ENCODE measurements around the gene IL20.

IL20 gene

DNA sequence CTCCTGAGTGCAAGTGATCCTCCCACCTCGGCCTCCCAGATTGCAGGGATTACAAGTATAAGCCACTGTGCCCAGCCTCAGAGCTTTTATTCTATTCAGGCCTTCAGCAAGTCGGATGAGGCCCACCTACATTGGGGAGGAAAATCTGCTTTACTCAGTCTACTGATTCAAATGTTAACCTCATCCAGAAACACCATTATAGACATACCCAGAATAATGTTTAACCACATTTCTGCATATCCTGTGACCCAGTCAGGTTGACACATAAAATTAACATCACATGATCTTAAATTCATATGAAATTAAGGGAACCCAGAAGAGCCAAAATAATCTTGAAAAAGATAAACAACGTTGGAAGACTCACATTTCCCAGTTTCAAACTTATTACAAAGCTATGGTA, 14.9 kb downstream of the IL20 start:
- no peak for DNase-seq (ENCODE audit: low spot score)

DNA sequence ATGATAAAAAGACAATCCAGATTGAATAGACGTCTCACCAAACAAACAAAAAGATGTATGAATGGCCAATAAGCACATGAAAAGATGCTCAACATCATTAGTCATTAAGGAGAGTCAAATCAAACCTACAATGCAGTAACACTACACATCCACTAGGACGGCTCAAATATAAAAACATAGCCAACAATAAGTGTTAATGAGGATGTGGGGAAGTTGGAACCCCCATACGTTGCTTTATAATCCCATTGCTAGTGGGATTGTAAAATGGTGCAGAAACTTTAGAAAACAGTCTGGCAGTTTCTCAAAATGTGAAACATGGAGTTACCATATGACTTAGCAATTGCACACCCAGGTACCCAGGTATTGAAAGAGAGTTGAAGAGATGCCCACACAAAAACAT, 17.1 kb downstream of the IL20 start:
- no peak for DNase-seq (ENCODE audit: low spot score)

DNA sequence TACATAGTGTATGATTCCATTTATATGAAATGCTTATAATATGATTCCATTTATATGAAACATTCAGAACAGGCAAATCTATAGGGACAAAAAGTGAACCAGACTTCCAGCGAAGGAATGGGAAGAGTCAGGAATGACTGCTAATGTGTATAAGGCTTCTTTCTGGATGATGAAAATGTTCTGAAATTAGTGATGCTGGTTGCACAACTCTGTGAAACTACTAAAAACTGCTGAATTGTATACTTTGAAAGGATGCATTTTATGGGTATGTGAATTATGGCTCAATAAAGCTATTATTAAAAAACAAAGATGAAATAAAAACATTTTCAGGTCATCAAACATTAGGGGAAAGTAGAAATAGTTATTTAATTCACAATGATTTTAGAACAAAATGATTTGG, 17.7 kb downstream of the IL20 start:
- no peak for DNase-seq (ENCODE audit: low spot score)

DNA sequence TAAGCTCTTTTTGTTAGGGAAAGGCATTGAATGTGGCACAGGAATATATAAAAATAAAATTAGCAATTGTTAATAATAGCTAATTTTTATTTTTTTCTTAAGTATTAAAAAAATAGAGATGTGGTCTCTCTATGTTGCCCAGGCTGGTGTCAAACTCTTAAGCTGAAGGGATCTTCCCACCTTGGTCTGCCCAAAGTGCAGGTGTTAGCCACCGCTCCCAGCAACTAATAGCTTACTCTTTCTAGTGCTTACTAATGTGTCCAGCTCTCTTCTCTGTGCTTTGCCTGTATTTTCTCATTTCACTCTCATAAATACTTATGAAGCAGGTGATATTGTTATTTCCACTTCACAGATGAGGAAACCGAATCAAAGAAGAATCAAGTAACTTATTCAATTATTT, 18.5 kb downstream of the IL20 start:
- no peak for DNase-seq (ENCODE audit: low spot score)

DNA sequence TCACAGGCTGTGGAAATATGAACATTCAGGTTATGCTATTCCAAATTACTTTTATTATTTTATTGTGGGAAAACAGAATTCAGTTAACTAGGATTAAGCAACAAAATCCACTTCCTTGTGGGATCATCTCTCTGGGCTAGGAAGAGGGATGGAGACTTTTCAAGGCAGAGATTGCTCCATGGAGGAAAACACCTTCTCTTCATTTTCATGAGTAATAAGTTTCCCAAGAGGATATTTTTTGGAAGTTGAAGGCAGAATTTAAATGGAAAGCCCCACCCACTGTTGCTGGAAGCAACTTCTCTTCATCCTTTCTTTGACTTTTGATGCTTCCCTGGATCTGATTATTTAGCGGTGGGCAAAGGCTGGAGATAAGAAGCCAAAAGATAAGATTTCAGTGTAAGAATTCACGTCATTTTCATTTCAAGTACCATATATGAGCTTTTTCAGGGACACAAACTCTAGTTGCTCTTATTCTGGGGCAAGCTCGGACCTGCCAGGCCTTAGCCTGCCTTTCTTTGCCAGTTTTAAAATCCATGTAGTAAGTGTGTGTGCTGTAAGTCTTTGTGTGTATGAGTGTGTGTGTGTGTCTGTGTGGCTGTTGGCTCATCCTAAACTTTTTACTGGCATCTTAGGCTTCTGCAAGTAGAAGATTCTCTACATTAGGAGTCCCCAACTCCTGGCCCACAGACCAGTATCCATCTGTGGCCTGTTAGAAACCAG, 20.1 kb downstream of the IL20 start:
- DNase-seq (ENCODE audit: low spot score), result no peak

DNA sequence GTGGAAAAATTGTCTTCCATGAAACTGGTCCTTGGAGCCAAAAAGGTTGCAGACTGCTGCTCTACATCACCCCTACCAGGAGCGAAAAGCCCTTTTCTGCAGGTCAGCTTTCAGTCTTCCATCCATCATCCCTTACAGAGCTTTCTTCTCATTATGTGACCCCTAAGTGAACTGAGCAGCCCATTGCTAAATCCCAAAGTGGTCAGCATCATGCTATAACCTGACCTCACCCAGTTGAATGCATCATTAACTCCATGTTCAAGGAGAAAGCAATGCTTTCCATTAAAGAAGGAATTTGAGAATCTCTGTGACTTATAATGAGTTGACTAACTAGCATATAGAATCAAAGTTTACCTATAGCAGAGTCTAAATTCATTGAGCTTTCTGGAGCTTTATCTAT, 21.4 kb downstream of the IL20 start:
- no peak for DNase-seq (ENCODE audit: low spot score)

DNA sequence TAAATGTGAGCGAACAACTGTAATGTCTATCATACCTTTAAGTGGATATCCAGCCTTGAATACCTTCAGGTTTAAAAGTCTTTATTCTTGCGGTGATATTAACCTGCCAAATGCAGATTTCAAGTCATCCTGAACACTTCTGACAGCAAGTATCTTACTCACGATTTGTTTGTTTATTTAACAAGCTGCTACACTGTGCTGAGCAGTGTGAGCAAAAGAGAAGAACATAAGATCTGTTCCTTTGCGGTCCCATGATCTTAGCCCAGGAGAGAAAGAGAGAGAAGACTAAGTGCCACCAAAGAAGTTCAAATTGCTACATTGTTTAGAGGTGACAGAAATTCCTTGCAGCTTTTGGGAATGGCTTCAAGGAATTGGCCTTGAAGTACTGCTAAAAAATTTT, 22.3 kb downstream of the IL20 start:
- DNase-seq (ENCODE audit: low spot score), result no peak

DNA sequence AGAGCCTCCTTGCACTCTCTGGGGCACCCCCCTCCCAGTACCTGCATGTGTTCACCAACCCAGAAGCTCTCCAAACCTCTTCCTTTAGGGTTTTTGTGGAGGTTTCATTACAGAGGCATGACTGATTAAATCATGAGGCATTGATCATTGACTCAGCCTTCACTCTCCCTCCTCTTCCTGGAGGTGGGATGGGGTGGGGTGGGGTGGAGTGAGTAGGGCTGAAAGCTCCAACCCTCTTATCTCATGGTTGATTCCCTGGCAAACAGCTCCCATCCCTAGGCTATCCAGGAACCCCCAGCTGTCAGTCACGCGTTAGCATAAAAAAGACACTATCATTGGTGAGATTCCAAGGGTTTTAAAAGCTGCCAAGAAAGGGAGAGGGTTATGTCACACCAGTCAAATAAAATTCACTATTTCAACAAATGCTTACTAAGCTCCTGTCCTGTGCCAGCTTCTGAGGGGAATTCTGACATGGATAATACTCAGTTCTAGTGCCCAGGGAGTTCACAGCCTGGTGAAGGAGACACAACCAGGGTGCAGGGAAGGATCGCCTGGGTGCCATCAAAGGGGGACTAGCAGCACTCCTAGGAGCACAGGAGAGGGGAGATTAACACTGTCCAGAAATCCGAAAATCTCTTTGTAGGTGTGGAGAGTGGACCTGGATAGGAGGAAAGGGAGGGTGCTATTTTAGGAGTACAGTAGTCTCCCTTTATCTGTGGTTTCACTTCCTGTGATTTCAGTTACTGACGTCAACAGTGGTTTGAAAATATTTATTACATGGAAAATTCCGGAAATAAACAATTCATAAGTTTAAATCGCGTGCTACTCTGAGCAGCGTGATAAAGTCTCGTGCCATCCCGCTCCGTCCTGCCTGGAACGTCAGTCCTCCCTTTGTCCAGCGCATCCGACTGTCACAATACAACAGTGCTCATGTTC, 25.0 kb downstream of the IL20 start:
- no peak for DNase-seq (ENCODE audit: low spot score)

DNA sequence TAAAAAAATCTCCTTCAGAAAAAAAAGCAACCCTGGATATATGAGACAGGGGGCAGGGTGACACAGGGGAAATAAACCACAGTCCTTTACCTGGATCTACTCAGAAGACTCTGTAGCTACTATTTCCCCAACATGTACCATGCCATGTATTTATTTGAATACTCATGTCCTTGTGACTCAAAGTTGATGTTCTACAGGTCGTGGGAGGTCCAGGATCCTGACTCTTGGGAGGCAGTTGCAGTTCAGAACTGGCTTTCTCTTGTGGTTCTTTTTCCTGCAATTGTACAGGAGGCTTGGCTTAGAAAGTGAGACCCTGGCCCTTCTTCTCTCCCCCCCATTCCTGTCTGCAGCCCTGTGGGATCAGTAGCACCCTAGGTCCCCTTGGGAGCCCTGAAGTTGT, 26.0 kb downstream of the IL20 start:
- no peak for DNase-seq (ENCODE audit: low spot score)

DNA sequence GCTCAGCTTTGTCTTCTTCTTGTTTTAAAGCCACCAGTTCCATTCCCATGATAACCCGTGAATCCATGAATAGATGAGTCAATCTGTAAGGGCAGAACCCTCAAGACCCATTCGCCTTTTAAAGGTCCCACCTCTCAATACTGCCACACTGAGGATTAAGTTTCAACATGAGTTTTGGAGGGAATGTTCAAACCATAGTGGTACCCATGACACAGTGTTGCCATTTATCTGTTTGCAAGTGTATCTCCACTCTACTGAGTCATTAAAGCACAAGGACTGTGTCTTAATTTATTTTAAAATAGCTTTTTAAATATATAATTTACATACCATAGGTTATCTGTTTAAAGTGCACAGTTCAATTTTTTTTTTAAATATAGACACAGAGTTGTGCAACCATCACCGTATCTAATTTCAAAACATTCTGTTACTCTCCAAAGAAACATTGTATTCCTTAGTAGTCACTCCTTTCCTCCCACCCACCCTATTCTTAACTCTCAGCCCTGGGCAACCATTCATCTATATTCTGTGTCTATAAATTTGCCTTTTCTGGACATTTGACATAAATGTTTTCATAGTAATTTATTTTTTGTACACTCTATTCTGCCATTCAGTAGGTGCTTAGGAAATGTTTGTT, 27.0 kb downstream of the IL20 start:
- no peak for DNase-seq (ENCODE audit: low spot score)

DNA sequence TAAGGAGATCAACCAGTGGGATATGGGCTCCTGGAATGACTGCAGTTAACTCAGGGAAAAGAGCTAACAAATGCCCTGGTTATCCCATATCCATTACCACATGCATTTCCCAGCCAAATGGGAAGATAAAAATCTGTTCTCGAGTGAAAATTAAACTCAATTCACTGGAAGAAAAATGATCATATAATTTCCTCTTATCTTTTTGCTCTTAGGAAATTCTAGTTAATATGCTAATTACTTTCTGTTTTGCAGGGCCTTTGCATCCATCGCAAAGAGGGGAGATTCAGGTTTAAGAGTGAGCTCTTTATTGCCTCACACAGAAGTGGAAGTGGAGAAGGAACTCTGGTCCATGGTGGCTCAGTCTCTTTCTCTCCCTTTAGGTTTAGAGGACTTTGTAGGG, 28.0 kb downstream of the IL20 start:
- no peak for DNase-seq (ENCODE audit: low spot score)

DNA sequence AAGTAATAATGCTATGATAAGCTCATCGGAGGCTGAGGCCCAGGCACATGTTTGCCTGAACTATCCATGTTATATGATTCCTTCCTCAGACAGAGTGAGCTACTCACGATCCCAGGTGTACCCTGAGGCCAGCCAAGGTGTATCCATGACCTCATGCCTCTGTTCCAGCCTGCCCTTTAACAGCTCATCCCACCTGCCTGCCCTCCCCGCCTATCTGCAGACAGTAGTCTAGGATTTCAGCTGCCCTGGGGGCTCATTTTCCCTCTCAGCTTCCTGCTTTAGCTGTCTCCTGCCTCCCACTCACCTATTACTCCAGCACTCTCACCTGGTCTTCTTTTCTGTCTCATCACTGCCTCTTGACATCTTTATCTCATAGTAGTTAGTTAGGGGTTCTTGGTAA, 29.9 kb downstream of the IL20 start:
- DNase-seq (ENCODE audit: low spot score), result no peak

DNA sequence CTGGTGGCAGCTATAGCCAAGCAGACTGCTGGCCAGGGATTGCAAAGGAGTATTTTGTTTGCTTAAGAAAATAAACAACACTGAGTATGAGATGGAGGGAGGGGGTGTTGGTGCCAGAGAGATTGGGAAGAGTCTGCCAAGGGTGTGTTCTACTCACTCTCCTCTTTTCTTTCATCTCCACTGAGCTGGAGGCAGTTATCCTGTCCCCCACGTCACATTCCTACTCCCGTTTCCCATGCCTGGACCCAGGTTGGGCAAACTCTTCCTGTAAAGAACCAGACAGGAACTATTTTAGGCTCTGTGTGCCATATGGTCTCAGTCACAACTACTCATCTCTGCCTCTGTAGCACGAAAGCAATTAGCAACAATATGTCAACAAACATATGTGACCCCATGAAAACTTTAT, 30.4 kb downstream of the IL20 start:
- no peak for DNase-seq (ENCODE audit: low spot score)

DNA sequence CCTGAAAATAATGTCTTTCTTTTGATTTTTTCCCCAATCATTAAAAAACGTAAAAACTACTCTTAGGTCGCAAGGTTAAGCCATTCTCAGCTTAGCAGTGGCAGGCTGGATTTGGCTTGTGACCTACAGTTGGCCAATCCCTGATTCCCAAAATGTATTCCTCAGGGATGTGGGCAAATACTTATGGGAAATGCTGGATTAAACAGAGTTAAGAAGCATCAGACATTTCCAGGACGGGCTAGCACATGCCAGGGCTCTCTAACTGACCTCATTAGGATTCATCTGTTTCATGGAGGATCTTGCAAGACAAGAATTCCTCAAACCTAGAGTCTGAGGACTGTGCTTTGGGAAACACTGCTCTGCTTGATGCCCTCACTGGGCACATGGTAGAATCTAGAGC, 30.8 kb downstream of the IL20 start:
- no peak for DNase-seq (ENCODE audit: low spot score)

DNA sequence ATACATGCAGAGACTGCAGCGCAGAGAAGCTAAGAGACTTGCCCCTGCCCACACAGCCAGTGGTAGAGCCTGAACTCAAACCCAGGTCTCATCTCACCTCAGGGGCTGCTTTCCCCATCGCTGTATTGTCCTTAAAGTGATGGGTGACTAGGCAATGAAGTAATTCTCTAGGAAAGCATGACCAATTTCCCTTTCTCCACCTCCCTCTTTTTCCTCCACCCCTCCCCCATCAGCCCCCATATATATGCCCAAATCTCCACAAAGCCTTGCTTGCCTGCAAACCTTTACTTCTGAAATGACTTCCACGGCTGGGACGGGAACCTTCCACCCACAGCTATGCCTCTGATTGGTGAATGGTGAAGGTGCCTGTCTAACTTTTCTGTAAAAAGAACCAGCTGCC, 31.8 kb downstream of the IL20 start, which contains the start of gene IL24:
Gene IL24 (plus strand): TSS at position 269 of the 400 bp plus-strand sequence. CDS start 390 bp downstream, outside the sequence.
- DNase-seq (ENCODE audit: low spot score), result no peak

DNA sequence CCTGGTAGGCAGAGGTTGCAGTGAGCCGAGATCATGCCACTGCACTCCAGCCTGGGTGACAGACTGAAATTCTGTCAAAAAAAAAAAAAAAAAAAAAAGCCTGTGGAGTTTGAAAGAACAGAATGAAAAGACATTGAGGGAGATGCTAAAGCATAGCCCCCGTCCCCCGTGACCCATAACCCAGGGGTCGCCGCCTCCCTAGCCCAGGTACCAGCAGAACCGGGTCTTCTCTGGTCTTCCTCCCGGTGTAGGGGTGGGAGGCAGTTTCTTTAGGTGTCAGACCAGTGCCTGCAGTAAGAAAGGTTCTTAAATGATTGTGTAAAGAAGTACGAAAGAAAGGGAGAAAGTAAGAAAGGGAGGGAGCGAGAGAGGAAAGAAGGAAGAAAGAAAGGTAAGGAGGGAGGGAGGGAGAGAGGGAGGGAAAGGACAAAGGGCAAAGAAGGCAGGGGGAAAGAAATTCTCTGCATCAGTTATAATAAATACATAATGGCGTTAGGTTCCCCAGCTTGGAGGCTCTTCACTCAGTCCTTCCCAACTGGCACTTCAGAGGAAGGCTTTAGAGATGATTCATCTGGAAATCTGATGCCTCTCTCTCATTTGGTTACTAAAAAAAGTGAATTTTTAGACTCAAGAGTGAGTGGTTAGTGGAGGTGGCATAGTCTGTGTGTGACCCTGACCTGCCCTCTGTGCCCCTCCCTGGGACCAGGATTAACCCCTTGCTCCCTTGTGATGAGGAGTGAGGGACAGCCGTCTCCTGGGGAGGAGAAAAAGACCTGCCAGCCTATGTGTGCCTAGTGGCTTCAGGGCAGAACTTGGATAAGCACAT, 32.9 kb downstream of the IL20 start:
- no peak for DNase-seq (ENCODE audit: low spot score)

DNA sequence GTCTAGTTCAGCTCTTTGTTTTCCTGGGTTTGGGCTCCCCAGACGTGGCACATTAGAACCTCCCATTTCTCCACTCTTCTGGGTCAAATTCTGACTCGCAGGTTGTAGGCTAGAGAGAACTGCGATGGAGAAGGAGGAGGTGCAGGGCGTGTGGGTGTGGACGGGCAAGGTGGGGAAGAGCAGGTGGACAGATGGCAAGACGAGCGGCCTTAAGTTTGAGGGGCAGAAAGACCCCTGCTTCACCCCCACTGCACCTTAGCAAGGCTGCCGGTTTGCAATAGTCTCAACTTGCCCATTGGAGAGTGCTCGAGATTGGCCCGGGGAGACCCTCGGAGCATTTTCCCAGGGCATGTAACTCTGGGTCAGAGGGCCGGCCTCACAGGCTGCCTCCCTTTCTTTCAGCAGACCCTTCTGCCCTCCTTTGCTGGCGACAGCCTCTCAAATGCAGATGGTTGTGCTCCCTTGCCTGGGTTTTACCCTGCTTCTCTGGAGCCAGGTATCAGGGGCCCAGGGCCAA, 33.5 kb downstream of the IL20 start:
- DNase-seq (ENCODE audit: low spot score), result no peak

DNA sequence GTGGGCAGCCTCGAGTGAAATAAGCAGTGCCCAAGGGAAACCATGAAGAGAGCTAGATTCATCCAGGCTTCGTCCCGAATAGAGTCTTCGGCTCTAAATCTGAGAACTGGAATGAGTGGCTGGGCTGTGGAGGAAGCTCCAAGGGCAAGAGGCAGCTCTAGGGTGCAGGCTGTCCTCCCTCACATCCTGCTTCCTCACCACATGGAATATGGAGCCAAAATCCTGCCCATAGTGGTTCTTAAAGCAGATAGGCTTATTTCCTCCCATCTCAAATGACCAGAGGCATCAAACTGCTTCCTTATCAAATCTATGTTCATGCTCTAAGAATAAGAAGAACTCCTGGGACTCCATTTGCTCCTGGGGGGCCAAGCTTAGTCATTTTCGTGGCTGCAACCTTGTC, 34.3 kb downstream of the IL20 start:
- no peak for DNase-seq (ENCODE audit: low spot score)

DNA sequence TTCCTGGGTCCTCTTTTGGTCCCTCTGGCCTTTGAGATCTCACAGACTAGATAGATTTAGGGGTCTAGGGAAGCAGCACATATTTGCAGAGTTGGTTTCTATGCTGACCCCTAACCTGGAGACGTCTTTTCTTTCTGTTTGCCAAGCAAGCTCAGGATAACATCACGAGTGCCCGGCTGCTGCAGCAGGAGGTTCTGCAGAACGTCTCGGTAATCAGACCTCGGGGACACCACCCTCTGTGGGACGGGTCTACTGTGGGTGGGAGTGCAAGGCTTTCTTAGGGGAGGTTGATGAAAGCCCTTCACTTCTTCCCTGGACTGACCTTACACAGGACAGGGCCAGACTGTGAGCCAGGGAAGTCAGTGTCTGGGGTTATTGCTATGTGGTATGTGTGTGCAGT, 34.7 kb downstream of the IL20 start:
- DNase-seq (ENCODE audit: low spot score), result no peak

DNA sequence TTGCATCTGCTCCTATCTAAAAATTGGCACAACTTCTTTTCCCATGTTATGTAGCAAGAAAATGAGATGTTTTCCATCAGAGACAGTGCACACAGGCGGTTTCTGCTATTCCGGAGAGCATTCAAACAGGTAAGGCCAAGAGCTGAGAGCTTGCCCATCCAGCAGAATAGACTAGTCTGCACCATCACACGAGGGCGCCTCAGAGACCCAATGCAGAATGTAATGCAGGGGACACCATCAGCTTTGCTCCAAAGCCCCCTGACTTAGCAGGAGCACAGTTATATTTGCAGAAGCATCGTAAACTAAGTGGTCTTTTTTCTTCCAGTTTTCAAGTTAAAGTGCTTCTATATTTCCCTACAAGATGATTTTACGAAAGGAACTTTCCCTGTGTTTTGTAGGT, 36.5 kb downstream of the IL20 start:
- no peak for DNase-seq (ENCODE audit: low spot score)

DNA sequence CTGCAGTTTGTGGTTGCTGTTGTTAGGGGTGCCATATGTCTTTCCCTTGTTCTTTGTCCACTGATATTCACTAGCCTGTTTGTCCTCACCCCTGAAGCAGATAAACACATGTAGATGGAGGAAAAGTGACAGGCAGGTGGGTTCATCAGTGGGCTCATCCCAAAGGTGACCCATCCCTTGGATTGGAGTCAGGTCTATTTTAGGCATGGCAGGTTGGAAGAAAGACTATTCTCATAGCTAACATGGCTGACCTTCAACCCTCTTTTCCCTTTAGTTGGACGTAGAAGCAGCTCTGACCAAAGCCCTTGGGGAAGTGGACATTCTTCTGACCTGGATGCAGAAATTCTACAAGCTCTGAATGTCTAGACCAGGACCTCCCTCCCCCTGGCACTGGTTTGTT, 37.3 kb downstream of the IL20 start:
- no peak for DNase-seq (ENCODE audit: low spot score)

DNA sequence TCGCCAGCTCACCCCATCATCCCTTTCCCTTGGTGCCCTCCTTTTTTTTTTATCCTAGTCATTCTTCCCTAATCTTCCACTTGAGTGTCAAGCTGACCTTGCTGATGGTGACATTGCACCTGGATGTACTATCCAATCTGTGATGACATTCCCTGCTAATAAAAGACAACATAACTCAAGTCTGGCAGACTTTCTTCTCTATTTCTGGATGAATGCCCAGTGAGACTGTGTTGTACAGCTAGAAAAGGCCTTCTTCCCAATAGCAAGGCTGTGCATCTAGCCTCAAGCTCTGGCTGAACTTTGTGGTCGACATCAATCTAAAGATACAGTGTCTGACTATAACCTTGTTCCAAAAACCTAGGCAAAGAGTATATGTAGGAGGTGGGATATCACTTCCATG, 38.3 kb downstream of the IL20 start:
- DNase-seq (ENCODE audit: low spot score), result no peak
